HepG2 (cell line): ENCODE measurements around the gene MYL9. TPM values are rescaled to one million over a fixed set of nuclear protein-coding genes. Genes with fewer than 3 reads are reported as not detected.

ENCODE experiments used
- ATF2 ChIP-seq: sonication (generic); formaldehyde crosslinking; IDR thresholded peaks from 2 replicates; pipeline ENCODE4 v1.4.0; 2020; ENCODE audit warnings: missing genetic modification reagents
- HNRNPH1 ChIP-seq: fragments of 200-400 bp; formaldehyde crosslinking; optimal IDR thresholded peaks from 2 replicates; pipeline ENCODE3; 2017; ENCODE audit warnings: mild to moderate bottlenecking, low read depth, low read length
- HNRNPLL ChIP-seq: fragments of 200-400 bp; formaldehyde crosslinking; IDR thresholded peaks from 2 replicates; pipeline ENCODE4 v1.6.1; 2017; ENCODE audit warnings: mild to moderate bottlenecking, low read depth, low read length; ENCODE audit not compliant: poor library complexity, severe bottlenecking
- ISL2 ChIP-seq: sonication (generic); formaldehyde crosslinking; IDR thresholded peaks from 2 replicates; pipeline ENCODE4 v1.5.0; 2020; ENCODE audit warnings: missing genetic modification reagents
- KDM2A ChIP-seq: sonication (generic); formaldehyde crosslinking; IDR thresholded peaks from 2 replicates; pipeline ENCODE4 v1.4.0; 2020; ENCODE audit warnings: low read depth, missing genetic modification reagents, borderline replicate concordance
- NKX3-1 ChIP-seq: sonication (generic); formaldehyde crosslinking; IDR thresholded peaks from 2 replicates; pipeline ENCODE4 v1.5.0; 2020; ENCODE audit warnings: missing genetic modification reagents
- PCBP2 ChIP-seq: fragments of 200-400 bp; formaldehyde crosslinking; optimal IDR thresholded peaks from 2 replicates; pipeline ENCODE3; 2018; ENCODE audit warnings: low read length, low read depth; ENCODE audit not compliant: poor library complexity, severe bottlenecking
- RBM39 ChIP-seq: fragments of 200-400 bp; formaldehyde crosslinking; IDR thresholded peaks from one replicate; pipeline ENCODE4 v1.6.1; 2018; ENCODE audit warnings: antibody characterized with exemption, mild to moderate bottlenecking, low read depth, low read length; ENCODE audit not compliant: poor library complexity, severe bottlenecking
- TCF12 ChIP-seq, 2 experiments: fragments of 450-650 bp in 1 of 2; sonication (generic) in 1 of 2; formaldehyde crosslinking in 1 of 2; IDR thresholded peaks; 2 replicates each; pipeline versions ENCODE4 v1.6.1 to v1.8.0; 2017 to 2022; ENCODE audit warnings: antibody characterized with exemption in 1 of 2, mild to moderate bottlenecking in 1 of 2, missing genetic modification reagents in 1 of 2, moderate library complexity in 1 of 2
- TOPORS ChIP-seq: sonication (generic); formaldehyde crosslinking; IDR thresholded peaks from 2 replicates; pipeline ENCODE4 v1.8.0; 2023; ENCODE audit warnings: mild to moderate bottlenecking, missing genetic modification reagents
- ZNF639 ChIP-seq: conservative IDR thresholded peaks from 2 replicates; pipeline ENCODE4 v1.6.1; 2018; ENCODE audit warnings: missing genetic modification reagents
- ZNF703 ChIP-seq: sonication (generic); formaldehyde crosslinking; IDR thresholded peaks from 2 replicates; pipeline ENCODE4 v1.5.1; 2020; ENCODE audit warnings: missing genetic modification reagents, mild to moderate bottlenecking, moderate library complexity, borderline replicate concordance
- ZNF784 ChIP-seq: sonication (generic); formaldehyde crosslinking; IDR thresholded peaks from 2 replicates; pipeline ENCODE4 v1.5.1; 2020; ENCODE audit warnings: missing genetic modification reagents, mild to moderate bottlenecking, borderline replicate concordance
- ZNF879 ChIP-seq: sonication (generic); formaldehyde crosslinking; IDR thresholded peaks from 2 replicates; pipeline ENCODE4 v1.8.1; 2023; ENCODE audit warnings: missing genetic modification reagents
- ZSCAN21 ChIP-seq: sonication (generic); formaldehyde crosslinking; IDR thresholded peaks from 2 replicates; pipeline ENCODE4 v1.8.0; 2022; ENCODE audit warnings: mild to moderate bottlenecking, missing genetic modification reagents, moderate library complexity, borderline replicate concordance
- polyA plus RNA-seq, 8 experiments: library from polyadenylated mRNA; depleted of rRNA in 3 of 8; stranded (reverse) in 7 of 8; unstranded in 1 of 8; fragments of >200 nt; fragmentation: Illumina TruSeq in 4 of 8; extraction: Trizol in 4 of 8; gene quantifications; 2 replicates each; pipeline versions ENCODE4 v1.2.1 to v1.2.3, GENCODE V29; 2011 to 2016; ENCODE audit warnings: low read depth in 4 of 8, missing spikeins in 1 of 8, mixed read lengths in 1 of 8; ENCODE audit not compliant: insufficient read depth in 1 of 8
- total RNA-seq, 5 experiments: library from RNA; depleted of rRNA; stranded (reverse); fragments of >200 nt; fragmentation: Illumina TruSeq; extraction: Trizol; gene quantifications; 2 replicates each; pipeline ENCODE4 v1.2.3, GENCODE V29; 2016; ENCODE audit warnings: low read depth in 1 of 5
- TF ChIP-seq, protein P1 (sequence below): sonication (generic); formaldehyde crosslinking; IDR thresholded peaks from 2 replicates; pipeline ENCODE4 v1.5.0; 2020; ENCODE audit warnings: missing genetic modification reagents

Gene MYL9
- total and polyA plus RNA-seq, 2 of the 13 experiments (the other 11 are each of a cell fraction or from before 2014, with no cell fraction given): 0.87 to 2.2 TPM

GRCh38 chr20:36571564-36572504, 30.5 kb downstream of the MYL9 start (continued):
- TF ChIP-seq ISL2 (CRISPR knock-in tag) (no peak), TCF12 (IDR thresholded peaks at IDR 0.05) (no peak), TCF12 (CRISPR knock-in tag; IDR thresholded peaks at IDR 0.05) (no peak), ZNF703 (CRISPR knock-in tag) (0 out of 2 replicates have a peak, but pooled peaks have one; percentile 44), ZNF639 (CRISPR knock-in tag) (no peak; the same call in 1 of the 2 replicates), TOPORS (CRISPR knock-in tag) (no peak), PCBP2 (no peak), ZNF879 (CRISPR knock-in tag) (no peak), ATF2 (CRISPR knock-in tag) (no peak), HNRNPLL (peak; percentile 54), NKX3-1 (CRISPR knock-in tag) (no peak), HNRNPH1 (no peak), RBM39 (no peak), KDM2A (CRISPR knock-in tag) (peak; percentile 39), ZNF784 (CRISPR knock-in tag) (peak; percentile 32; the same call in 1 of the 2 replicates), ZSCAN21 (CRISPR knock-in tag) (no peak)
- TF ChIP-seq, protein P1, sequence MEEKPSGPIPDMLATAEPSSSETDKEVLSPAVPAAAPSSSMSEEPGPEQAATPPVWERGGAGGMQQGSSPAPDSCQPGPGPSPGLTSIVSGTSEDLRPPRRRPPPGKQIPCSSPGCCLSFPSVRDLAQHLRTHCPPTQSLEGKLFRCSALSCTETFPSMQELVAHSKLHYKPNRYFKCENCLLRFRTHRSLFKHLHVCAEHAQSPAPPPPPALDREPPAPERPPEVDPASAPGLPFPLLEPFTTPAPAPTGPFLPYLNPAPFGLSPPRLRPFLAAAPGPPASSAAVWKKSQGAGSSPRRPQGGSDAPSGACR (CRISPR knock-in tag): no peak
